Measurements from ENCODE around the gene SSBP1.
A peak's percentile ranks its signal among the peaks of the same experiment; 100 is the strongest.
"Not testable (repeated sequence)": the region's sequence is repeated elsewhere in the genome, so short reads cannot be mapped to it uniquely, and the experiment has no call there.

The SSBP1 gene

DNA sequence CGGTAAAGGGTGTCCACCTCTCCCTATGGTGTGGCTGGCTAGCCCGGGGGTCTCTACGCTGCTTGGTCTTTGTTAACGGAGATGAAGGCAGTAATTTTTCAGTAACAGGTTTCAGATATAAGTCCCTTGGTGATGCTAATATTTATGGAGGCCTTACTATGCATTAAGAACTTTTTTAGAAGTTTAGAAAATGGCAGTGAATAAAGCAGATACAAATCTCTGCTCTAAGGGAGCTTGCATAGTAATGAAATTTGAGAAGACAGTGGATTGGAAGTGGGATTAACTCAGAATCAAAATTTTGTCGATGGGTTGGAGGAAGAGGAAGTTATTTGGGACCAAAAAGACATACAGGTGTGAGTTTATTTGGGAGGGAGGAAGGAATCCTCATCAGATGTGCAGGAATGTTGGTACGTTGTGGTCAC, 445 bp downstream of the SSBP1 start:
- H3K27ac ChIP-seq (ENCODE audit: low read length), result peak overlapping the region; percentile 93
- no peaks in the 10 kb centered on the region for H3K9me3 ChIP-seq (ENCODE audit: control insufficient read depth in 1 of 2, low read length in 2 of 2)
- H3K4me3 ChIP-seq (ENCODE audit: low read depth in 1 of 2, low read length in 2 of 2), result peak overlapping the region; percentile 81 to 91
- peaks cover 6 to 21% of the 10 kb centered on the region in 2 donors for H3K4me1 ChIP-seq (ENCODE audit: control insufficient read depth in 1 of 2, insufficient read depth in 2 of 2, low read length in 2 of 2)
- peaks cover 23 to 29% of the 10 kb centered on the region in 2 donors for H3K36me3 ChIP-seq (ENCODE audit: control insufficient read depth in 1 of 2, insufficient read depth in 2 of 2, low read length in 2 of 2)
- no peaks in the 10 kb centered on the region for H3K27me3 ChIP-seq (ENCODE audit: low read depth, low read length)

GRCh38 chr7:141739250-141739649, 1.1 kb downstream of the SSBP1 start:
- H3K36me3 ChIP-seq (ENCODE audit: control insufficient read depth in 1 of 2, insufficient read depth in 2 of 2, low read length in 2 of 2), result peaks cover 30 to 35% of the 10 kb centered on the region in 2 donors
- peak overlapping the region; percentile 81 to 91 for H3K4me3 ChIP-seq (ENCODE audit: low read depth in 1 of 2, low read length in 2 of 2)
- no peaks in the 10 kb centered on the region for H3K27me3 ChIP-seq (ENCODE audit: low read depth, low read length)
- no peak overlapping the region for H3K27ac ChIP-seq (ENCODE audit: low read length)
- H3K9me3 ChIP-seq (ENCODE audit: control insufficient read depth in 1 of 2, low read length in 2 of 2), result no peaks in the 10 kb centered on the region
- H3K4me1 ChIP-seq (ENCODE audit: control insufficient read depth in 1 of 2, insufficient read depth in 2 of 2, low read length in 2 of 2), result peaks cover 6 to 21% of the 10 kb centered on the region in 2 donors

- peaks cover 6 to 16% of the 10 kb centered on the region in 2 donors for H3K4me1 ChIP-seq (ENCODE audit: control insufficient read depth in 1 of 2, insufficient read depth in 2 of 2, low read length in 2 of 2)
- no peaks in the 10 kb centered on the region for H3K27me3 ChIP-seq (ENCODE audit: low read depth, low read length)
- peaks cover 41 to 56% of the 10 kb centered on the region in 2 donors for H3K36me3 ChIP-seq (ENCODE audit: control insufficient read depth in 1 of 2, insufficient read depth in 2 of 2, low read length in 2 of 2)
- no peak overlapping the region for H3K27ac ChIP-seq (ENCODE audit: low read length)
- no peaks in the 10 kb centered on the region for H3K9me3 ChIP-seq (ENCODE audit: control insufficient read depth in 1 of 2, low read length in 2 of 2)
- no peak overlapping the region for H3K4me3 ChIP-seq (ENCODE audit: low read depth in 1 of 2, low read length in 2 of 2)
These were observed 4.1 kb downstream of the SSBP1 start for GRCh38 chr7:141742229-141742628.

DNA sequence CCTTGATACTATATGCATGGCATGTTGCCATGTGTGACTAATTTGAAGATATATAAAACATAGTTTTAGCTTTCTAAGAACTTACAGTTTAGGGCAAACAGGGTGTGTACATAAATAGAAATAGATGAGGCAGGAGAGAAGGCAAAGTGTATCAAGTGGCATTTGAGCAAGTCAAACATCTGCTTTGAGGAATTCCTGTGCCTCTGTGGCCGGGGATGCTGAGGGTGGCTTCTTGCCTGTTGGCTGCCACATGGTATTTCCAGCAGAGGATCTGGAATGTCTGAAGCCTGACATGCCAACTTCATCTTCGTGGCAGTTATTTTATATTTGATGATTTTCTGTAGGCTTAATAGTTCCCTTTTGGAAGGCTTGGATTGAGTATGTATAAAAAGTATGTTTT, 6.0 kb downstream of the SSBP1 start:
- H3K27ac ChIP-seq (ENCODE audit: low read length), result no peak overlapping the region
- H3K4me3 ChIP-seq (ENCODE audit: low read depth in 1 of 2, low read length in 2 of 2), result no peak overlapping the region
- H3K9me3 ChIP-seq (ENCODE audit: control insufficient read depth in 1 of 2, low read length in 2 of 2), result no peaks in the 10 kb centered on the region
- H3K27me3 ChIP-seq (ENCODE audit: low read depth, low read length), result no peaks in the 10 kb centered on the region
- peaks cover 51 to 65% of the 10 kb centered on the region in 2 donors for H3K36me3 ChIP-seq (ENCODE audit: control insufficient read depth in 1 of 2, insufficient read depth in 2 of 2, low read length in 2 of 2)
- H3K4me1 ChIP-seq (ENCODE audit: control insufficient read depth in 1 of 2, insufficient read depth in 2 of 2, low read length in 2 of 2), result peaks cover 2 to 10% of the 10 kb centered on the region in 2 donors

DNA sequence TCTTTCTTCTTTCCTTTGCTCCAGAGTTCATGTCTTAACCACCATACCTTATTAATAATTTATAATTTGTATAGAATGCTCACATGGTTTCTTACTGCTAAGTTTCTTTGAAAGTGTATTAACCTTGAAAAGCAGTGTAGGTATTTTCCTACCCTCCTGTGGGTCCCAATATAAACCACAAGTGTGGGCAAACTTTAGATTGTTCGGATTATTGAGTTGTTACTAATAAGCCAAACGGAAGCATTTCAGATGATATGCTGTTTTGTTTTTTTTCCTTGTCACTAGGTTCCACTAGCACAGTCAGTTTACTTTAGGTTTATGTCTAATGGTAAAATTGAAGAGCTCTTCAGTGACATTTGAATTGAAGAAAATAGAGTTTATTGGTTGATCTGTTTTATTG, 10.2 kb downstream of the SSBP1 start:
- peaks cover 7 to 13% of the 10 kb centered on the region in 2 donors for H3K9me3 ChIP-seq (ENCODE audit: control insufficient read depth in 1 of 2, low read length in 2 of 2)
- H3K27me3 ChIP-seq (ENCODE audit: low read depth, low read length), result no peaks in the 10 kb centered on the region
- H3K4me1 ChIP-seq (ENCODE audit: control insufficient read depth in 1 of 2, insufficient read depth in 2 of 2, low read length in 2 of 2), result no peaks in the 10 kb centered on the region
- no peak overlapping the region for H3K27ac ChIP-seq (ENCODE audit: low read length)
- H3K36me3 ChIP-seq (ENCODE audit: control insufficient read depth in 1 of 2, insufficient read depth in 2 of 2, low read length in 2 of 2), result peaks cover 63 to 79% of the 10 kb centered on the region in 2 donors
- H3K4me3 ChIP-seq (ENCODE audit: low read depth in 1 of 2, low read length in 2 of 2), result no peak overlapping the region

DNA sequence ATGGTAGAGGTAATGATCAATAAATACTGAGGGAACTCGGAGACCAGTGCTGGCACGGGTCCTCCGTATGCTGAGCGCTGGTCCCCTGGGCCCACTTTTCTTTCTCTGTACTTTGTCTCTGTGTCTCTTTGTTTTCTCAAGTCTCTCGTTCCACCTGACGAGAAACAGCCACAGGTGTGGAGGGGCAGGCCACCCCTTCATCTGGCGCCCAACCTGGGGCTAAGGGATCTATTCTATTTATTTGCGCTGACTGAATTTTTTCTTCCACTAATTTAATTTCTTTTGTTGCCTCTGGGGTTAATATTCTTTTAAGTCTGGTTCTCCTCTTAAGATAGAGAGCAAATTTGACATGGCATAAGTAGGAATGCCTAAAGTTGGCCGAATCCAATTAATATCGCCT, 13.7 kb downstream of the SSBP1 start:
- not testable (repeated sequence) for H3K4me3 ChIP-seq (ENCODE audit: low read depth in 1 of 2, low read length in 2 of 2); H3K27me3 ChIP-seq (ENCODE audit: low read depth, low read length); H3K4me1 ChIP-seq (ENCODE audit: control insufficient read depth in 1 of 2, insufficient read depth in 2 of 2, low read length in 2 of 2); H3K27ac ChIP-seq (ENCODE audit: low read length)
- H3K36me3 ChIP-seq (ENCODE audit: control insufficient read depth in 1 of 2, insufficient read depth in 2 of 2, low read length in 2 of 2), result peaks cover 54 to 73% of the 10 kb centered on the region in 2 donors
- peaks cover 7 to 13% of the 10 kb centered on the region in 2 donors for H3K9me3 ChIP-seq (ENCODE audit: control insufficient read depth in 1 of 2, low read length in 2 of 2)

- Histone ChIP-seq H3K36me3 (ENCODE audit: control insufficient read depth in 1 of 2, insufficient read depth in 2 of 2, low read length in 2 of 2) (peaks cover 55 to 80% of the 10 kb centered on the region in 2 donors), H3K27ac (ENCODE audit: low read length) (no peak overlapping the region), H3K27me3 (ENCODE audit: low read depth, low read length) (no peaks in the 10 kb centered on the region), H3K9me3 (ENCODE audit: control insufficient read depth in 1 of 2, low read length in 2 of 2) (peaks cover 7 to 13% of the 10 kb centered on the region in 2 donors), H3K4me1 (ENCODE audit: control insufficient read depth in 1 of 2, insufficient read depth in 2 of 2, low read length in 2 of 2) (no peaks in the 10 kb centered on the region), H3K4me3 (ENCODE audit: low read depth in 1 of 2, low read length in 2 of 2) (no peak overlapping the region)
These were observed 14.5 kb downstream of the SSBP1 start for GRCh38 chr7:141752634-141753033.

DNA sequence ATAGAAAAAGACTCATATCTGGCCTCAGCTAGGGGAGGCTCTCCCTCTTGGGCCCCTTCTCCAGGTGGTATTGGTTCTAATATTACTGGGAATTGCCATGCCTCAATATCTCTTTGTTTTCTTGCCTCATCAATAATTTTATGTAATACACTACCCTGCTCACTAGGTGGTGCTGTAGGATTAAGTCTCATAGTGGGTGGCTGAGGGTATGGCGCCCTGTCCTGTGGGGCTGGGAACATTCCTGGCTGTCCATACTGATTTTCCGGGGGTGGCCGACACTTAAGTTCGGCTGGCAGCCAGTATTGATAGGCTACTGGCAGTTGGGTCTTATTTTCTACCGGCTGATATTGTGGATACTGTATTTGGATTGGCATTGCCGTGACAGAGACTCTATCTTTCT, 16.8 kb downstream of the SSBP1 start:
- H3K4me1 ChIP-seq (ENCODE audit: control insufficient read depth in 1 of 2, insufficient read depth in 2 of 2, low read length in 2 of 2), result no peaks in the 10 kb centered on the region
- H3K27ac ChIP-seq (ENCODE audit: low read length), result no peak overlapping the region
- H3K36me3 ChIP-seq (ENCODE audit: control insufficient read depth in 1 of 2, insufficient read depth in 2 of 2, low read length in 2 of 2), result peaks cover 48 to 82% of the 10 kb centered on the region in 2 donors
- H3K9me3 ChIP-seq (ENCODE audit: control insufficient read depth in 1 of 2, low read length in 2 of 2), result peaks cover 7 to 13% of the 10 kb centered on the region in 2 donors
- H3K27me3 ChIP-seq (ENCODE audit: low read depth, low read length), result no peaks in the 10 kb centered on the region
- no peak overlapping the region for H3K4me3 ChIP-seq (ENCODE audit: low read depth in 1 of 2, low read length in 2 of 2)

DNA sequence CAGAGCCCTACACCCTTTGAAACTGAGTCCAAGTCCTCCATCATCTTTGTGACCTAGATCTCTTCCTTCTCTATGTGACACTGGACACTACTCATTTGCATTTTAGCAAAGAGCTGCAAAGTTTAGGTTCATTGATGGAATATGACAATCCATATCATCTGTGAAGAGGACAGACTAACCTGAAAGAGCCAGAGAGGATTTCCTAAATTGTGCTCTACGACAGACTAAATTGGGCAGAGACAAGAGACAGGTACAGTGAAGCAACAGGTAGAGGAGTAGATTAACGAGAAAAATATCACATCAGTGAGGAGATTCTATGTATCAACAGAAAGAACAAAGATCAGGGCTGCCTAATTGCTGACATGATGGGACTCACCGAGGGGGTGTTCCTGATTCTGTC, 25.6 kb downstream of the SSBP1 start, which contains the start of gene TAS2R3:
TAS2R3 (plus strand) TSS at position 301 of the 400 bp plus-strand sequence; CDS start at position 363, 62 bp downstream.
- no peaks in the 10 kb centered on the region for H3K9me3 ChIP-seq (ENCODE audit: control insufficient read depth in 1 of 2, low read length in 2 of 2)
- peaks cover 30 to 41% of the 10 kb centered on the region in 2 donors for H3K36me3 ChIP-seq (ENCODE audit: control insufficient read depth in 1 of 2, insufficient read depth in 2 of 2, low read length in 2 of 2)
- H3K4me3 ChIP-seq (ENCODE audit: low read depth in 1 of 2, low read length in 2 of 2), result no peak within 1 kb of the TSS
- no peaks in the 10 kb centered on the region for H3K27me3 ChIP-seq (ENCODE audit: low read depth, low read length)
- no peaks in the 10 kb centered on the region for H3K4me1 ChIP-seq (ENCODE audit: control insufficient read depth in 1 of 2, insufficient read depth in 2 of 2, low read length in 2 of 2)
- H3K27ac ChIP-seq (ENCODE audit: low read length), result no peak within 1 kb of the TSS

- not testable (repeated sequence) for H3K4me1 ChIP-seq (ENCODE audit: control insufficient read depth in 1 of 2, insufficient read depth in 2 of 2, low read length in 2 of 2); H3K27ac ChIP-seq (ENCODE audit: low read length); H3K9me3 ChIP-seq (ENCODE audit: control insufficient read depth in 1 of 2, low read length in 2 of 2); H3K27me3 ChIP-seq (ENCODE audit: low read depth, low read length); H3K4me3 ChIP-seq (ENCODE audit: low read depth in 1 of 2, low read length in 2 of 2); H3K36me3 ChIP-seq (ENCODE audit: control insufficient read depth in 1 of 2, insufficient read depth in 2 of 2, low read length in 2 of 2)
These were observed 32.0 kb downstream of the SSBP1 start for GRCh38 chr7:141770083-141770583.

GRCh38 chr7:141776374-141776773, 38.2 kb downstream of the SSBP1 start, which contains the start of gene TAS2R4:
Gene TAS2R4, plus strand, starts transcription at chr7:141776674. Its CDS starts 1,815 bp downstream, at chr7:141778489.
- Histone ChIP-seq H3K4me3 (ENCODE audit: low read depth in 1 of 2, low read length in 2 of 2) (no peak within 1 kb of the TSS), H3K36me3 (ENCODE audit: control insufficient read depth in 1 of 2, insufficient read depth in 2 of 2, low read length in 2 of 2) (peaks cover 15 to 34% of the 10 kb centered on the region in 2 donors), H3K4me1 (ENCODE audit: control insufficient read depth in 1 of 2, insufficient read depth in 2 of 2, low read length in 2 of 2) (no peaks in the 10 kb centered on the region), H3K27ac (ENCODE audit: low read length) (no peak within 1 kb of the TSS), H3K9me3 (ENCODE audit: control insufficient read depth in 1 of 2, low read length in 2 of 2) (peaks cover 0 to 4% of the 10 kb centered on the region in 2 donors), H3K27me3 (ENCODE audit: low read depth, low read length) (no peaks in the 10 kb centered on the region)

Measured in muscle layer of duodenum (tissue), 2 donors.